IPS-NIHi11 (cell line): ENCODE data around the gene SGCA.
A peak's percentile ranks its signal among the peaks of the same experiment; 100 is the strongest.

ENCODE experiments used
- DNase-seq: peaks from one replicate; pipeline ENCODE4 v3.0.0; 2012; ENCODE audit warnings: mixed read lengths, low spot score

The SGCA gene

DNA sequence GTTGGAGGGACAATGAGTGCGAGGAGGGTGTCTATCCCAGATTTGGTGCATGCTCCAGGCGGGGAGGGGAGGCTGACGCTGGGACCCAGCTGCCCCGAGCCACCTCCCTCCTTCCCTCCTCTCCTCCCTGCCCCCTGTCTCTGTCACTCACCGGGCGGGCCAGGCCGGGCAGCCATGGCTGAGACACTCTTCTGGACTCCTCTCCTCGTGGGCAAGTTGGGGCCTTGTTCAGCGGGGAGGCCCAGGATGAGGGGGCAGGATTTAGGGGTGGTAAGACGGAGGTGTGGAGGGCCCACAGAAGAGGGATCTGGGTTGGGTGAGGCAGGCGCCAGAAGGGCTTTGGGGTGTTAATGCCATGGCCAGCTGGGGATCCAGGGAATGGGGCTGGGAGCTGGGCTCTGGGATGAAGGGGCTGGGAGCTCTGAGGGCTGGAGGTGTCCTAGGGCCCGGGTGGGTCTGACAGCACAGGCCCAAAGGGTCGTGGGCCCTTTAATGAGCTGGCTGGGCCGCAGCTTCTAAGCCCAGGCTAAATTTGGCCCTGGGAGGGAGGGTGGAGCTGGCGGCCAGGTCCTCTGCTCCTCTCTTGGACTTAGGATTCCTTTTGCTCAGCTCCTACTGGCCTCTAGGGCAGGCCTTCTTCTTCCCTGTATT lies at the start of gene SGCA:
TSS of gene SGCA (plus strand) at position 139 of the 651 bp plus-strand sequence. CDS start at position 175, 36 bp downstream.
- no peak for DNase-seq

DNA sequence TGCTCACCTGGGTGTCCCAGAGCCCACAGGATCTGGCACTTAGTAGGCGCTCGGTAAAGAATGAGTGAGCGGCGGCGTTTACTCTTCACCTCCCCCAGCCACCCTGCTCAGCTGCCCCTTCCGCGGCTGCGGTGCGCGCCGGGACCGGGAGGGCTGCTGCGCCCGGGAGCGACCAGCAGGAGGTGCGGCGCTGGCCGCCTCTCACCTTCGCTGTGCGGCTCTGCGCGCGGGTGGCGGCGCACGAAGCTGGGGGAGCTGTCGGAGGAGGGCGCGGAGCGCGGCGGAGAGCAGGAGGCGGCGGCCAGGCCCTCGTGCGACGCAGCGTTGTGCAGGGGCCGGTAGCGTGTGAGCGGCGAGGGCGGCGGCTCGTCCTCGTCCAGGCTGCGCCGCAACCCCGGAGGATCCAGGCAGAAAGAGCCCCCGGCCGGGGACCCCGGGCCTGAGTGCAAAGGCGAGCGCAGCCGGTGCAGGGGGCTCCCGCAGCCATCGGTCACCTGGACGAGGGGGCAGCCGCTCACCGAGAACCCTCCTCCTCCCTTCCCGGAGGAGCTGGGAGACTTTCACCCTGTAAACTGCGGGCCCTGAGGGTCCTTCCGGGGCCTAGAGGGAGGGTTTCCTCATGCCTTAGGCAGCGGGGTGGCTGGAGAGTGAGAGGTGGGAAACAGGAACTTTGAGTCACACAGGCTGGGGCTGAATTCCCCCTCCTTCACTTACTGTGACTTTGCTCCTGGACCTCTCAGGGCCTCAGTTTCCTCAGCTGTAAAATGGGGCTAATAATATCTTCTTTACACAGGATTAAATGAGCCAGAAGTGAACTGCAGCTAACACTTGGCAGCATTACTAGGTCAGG lies 48.4 kb upstream of the SGCA start:
- peak; percentile 83 for DNase-seq

DNA sequence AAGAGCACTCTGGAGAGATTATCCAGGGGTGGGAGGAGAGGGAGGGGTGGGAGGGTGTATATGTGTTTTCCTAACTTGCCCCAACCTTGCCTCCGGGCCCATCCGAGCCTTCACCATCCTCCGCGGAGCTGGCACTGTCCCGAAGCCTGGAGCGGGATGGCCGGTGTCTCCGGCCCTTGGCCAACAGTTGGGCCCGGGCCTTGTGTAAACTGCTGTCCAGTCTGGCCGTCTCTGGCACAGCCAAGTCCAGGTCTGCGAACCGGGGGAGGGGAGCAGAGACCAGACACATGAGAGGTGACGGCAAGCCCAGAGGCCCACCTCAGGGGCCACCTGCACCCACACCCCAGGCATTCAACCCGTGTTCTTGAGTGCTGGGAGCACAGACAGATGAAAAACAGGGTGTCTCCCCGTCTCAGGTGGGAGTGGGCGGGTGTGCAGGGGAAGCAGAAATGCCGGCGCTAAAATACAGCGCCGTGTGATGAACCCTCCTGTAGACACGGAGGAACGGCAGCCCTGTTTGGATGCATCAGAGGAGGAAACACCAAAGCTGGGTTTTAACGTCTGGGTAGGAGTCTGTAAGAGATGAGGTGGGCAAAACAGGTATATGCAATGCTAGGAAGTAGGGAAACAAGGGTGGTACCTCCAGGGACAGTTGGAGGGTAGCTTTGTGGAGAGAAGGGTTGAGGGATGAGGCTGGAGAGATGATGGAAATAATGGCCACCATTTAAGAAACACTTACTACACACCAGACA lies 47.6 kb upstream of the SGCA start:
- DNase-seq, result no peak

DNA sequence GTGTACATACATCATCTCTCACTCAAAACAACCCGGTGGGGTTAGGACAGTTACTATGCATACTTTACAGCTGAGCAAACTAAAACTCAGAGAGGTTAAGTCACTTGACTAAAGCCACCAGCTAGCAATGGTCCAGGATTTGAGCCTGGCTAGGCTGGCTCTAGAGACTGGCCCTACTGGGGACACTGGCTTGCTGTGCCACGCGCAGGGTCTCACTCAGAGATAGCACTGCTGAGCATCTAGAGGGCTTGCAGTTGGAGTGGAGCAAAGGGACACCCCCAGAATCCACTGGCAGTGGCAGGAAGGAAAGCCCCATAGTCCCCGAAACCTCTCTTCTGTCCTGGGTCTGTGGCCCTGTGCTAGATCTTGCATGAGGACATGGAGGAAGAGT lies 47.0 kb upstream of the SGCA start:
- no peak for DNase-seq

DNA sequence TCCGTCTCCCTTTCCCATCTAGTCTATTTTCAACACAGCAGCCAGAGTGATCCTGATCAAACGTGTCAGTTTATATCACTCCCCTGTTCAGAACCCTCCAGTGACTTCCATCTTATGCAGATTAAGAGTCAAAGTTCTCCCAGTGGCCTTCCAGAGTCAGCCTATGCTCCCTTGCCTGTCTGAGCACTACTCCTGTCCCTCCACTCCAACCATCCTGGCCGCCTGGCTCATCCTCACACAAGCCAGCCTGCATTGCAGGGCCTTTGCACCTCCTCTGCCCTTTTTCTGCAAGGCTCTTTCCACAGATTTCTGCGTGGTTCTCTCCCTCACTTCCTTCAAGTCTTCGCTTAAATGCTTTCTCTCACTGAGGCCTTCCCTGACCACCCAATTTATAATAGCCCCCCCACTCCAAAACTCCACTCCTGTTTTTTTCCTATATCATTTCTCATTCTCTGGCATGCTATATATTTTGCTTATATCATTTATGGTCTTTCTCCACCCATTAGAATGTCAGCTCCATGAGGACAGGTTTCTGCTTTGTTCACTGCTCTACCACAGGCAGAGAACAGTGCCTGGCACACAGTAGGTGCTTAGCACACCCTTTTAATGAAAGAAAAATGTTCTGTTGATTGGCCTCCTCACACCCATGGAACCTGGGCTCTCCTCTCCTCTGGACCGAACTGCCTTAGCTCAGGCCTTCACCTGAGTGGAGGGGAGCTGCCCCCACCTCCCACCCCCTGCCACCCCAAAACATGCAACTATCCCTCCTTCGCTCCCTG lies 45.1 kb upstream of the SGCA start:
- DNase-seq, result no peak

DNA sequence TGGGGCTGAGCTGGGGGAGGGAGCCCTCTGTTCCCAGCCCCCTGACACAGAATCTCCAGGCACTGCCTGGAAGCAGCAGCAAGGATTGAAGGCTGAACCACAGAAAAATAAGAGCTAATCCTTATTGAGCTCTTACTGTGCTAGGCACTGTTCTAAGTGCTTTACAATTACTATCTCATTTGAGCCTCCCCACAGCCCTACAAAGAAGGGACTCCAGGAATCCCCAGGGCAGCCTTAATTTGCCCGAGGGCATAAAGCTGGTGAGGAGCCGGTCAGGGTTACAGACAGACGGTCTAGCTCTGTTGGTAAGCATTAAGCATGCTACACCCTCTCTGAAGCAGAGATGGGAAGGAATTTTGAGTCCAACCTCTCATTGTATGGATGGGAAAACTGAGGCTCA lies 42.9 kb upstream of the SGCA start:
- no peak for DNase-seq

DNA sequence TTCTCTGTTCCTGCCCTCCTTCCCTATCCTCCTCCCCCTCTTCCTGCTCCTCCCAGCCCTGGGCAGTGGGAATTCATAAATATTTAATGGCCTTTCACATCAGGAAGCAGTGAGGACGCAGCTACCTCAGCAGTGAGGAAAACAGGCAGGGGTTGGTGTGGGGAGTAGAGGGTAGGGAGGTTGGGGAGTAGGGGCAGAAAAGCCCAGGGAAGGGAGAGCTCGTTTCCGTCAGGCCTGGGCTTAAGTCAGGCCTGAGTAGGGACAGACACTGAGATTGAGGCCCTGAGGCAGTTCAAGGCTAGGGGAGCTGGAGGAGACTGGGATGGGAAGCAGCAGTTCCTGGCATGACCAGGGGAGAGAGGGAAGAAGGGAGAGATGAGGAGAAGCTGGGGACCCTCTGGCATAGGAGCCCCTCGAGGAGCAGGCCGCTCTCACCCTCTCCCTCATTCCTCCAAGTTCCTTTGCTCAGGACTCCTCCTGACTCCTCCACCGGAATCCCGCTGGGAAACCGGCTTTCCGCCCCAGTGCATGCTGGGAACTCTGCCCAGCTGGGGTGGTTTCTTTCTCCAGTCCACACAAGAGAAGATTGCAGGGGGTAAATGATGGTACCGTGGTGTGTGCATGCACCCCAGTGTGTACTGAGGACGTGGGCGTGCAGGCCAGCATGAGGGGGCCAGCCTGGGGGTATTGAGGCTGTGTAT lies 42.0 kb upstream of the SGCA start:
- DNase-seq, result peak; percentile 58

DNA sequence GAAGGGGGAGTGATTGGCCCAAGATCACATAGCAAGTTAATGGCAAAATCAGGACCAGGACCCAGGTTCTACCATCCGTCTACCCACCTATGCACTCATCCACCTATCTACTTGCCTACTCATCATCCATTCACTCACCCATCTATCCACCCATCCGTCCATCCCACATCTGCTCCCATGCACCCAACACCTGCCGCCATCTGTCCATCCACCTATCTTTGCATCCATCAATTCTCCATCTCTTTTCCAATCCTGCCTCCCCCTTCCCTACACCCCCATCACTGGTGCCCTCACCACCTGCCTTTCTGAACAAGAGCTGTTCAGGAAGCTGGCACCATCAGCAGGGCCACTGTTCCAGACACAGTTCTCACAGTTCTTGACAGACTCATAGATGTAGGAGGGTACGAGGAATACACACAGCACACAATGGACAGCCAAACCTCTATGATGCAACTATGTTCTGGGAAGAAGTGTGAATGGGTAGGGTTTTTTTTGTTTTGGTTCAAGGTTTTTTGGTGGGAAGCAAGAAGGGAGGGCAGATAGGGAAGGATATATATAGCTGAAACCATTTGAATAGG lies 40.3 kb upstream of the SGCA start:
- DNase-seq, result no peak

DNA sequence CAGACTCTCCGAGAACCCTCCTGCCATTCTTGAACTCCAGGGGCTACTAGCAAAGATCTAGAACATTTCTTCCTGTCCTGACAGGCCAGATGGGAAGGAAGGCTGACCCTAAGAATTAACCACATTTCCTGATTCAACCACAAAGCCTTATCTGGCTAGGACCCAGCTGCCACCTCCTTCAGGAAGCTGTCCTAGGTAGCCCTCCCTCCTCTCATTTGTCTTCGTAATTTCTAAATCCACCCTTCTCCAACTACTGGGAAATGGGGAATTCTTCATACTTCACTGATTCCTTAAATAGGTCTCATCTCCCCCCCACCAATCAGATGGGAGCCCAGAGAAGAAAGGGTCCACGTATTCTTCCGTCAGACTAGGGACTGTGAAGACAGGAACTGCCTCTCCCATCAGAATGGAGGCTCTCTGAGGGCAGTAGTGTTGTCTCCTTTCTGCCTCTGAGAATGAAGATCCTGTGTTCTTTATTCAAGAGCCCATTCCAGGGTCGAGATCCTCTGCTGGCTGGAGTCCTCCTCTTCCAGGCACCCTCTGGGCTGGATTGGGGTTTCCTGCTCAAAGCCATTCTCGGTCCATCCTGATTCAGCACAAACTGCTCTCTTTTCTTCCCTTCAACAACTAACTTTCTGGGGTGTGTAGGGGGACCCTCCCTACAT lies 38.0 kb upstream of the SGCA start:
- DNase-seq, result no peak

DNA sequence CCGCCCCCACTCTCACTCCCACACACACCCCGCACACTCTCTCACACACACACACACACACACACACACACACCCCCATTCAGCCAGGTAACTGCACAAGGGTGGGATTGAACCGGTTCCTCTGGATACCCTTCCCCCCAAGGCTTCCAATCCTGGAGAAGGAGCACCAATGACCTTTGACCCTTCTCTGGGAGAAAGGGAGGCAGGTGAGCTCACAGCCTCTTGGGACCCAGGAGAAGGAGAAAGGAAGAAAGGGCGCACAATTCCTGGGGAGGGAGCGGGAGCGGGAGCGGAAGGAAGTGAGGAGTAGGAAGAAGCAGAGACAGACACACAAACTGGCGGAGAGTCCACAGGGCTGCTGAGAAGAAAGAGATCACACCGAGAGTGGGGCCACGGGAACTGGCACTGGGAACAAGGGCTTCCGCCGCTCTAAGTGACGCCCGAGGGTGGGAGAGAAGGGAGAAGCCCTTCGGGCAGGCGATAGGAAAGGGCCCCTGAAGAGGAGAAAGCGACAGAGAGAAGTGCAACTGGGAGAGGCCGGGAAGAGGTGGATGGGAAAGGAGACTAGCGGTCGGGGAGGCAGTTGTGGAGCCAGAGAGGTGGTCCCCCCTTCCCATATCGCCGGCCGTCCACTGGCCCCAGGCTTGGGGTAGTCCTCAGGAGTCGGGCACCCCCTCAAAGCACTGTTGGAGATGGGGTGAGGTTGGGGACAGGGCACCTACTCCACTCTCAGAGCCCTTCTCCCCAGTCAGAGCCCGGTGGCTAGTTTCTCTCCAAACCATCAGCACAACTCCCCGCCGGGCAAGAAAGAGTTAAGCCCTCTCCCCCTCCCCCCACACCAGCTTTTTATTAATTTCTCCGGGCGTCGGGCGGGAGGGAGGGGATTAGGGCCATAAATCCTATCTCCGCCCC lies 37.1 kb upstream of the SGCA start:
- DNase-seq, result peak; percentile 63

DNA sequence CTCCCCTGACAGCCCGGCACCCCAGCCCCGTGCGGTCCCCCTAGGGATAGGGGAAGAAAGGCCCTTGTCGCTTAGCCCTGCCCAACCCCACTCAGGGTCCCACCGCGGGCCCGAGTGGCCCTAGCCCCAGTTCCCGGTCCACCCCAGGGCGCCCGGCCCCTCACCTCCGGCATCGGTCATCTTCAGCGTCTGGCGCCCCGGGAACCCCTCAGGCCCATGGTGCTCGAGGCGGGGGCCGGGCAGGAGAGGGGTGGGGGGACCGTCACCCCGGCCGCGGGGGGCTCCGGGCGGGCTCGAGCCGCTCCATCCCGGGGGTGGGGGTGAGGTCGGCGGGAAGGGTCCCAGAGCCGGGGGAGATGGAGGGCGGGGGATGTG lies 36.5 kb upstream of the SGCA start:
- DNase-seq, result peak; percentile 70

DNA sequence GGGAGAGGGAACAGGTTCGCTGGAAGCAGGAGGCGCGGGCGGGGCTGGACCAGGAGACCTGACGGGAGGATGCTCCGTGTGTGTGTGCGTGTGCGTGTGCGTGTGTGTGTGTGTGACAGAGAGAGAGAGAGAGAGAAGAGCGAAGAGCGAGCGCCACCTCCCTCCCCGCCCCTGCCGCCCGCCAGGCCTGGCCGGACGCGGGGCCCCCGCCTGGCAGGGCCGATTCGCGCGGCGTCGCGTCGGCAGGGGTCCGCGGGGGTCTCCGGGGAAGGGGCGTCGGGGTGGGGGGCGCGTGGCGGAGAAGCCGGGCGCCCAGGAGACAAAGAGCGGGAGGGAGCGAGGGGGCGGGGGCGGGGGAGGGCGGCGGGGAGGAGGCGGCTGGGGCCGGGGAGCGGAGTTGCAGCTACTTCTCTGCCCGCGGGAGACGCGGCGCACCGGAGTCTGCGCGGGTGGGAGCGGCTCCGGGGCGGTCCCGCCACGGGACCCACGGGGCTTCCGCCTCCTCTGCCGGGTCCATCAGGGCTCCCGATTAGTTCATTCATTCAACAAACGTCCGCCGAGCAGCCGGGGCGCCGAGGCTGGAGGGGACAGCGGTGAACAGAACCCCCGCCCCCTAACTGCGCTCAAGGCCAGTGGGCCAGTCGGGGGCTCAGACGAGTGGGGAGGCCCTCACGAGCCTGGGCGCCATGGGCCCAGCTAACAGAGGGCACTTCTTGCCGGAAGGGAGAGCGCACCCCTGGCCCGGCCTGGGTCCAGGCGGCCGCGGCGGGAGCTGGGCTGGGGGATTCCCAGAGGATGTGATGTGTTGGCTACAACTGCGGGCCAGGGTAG lies 35.9 kb upstream of the SGCA start, which contains the start of gene SAMD14:
TSS of gene SAMD14 (minus strand) at position 433 of the 831 bp plus-strand sequence. CDS start 5,201 bp downstream, outside the sequence.
- DNase-seq, result peak; percentile 70

DNA sequence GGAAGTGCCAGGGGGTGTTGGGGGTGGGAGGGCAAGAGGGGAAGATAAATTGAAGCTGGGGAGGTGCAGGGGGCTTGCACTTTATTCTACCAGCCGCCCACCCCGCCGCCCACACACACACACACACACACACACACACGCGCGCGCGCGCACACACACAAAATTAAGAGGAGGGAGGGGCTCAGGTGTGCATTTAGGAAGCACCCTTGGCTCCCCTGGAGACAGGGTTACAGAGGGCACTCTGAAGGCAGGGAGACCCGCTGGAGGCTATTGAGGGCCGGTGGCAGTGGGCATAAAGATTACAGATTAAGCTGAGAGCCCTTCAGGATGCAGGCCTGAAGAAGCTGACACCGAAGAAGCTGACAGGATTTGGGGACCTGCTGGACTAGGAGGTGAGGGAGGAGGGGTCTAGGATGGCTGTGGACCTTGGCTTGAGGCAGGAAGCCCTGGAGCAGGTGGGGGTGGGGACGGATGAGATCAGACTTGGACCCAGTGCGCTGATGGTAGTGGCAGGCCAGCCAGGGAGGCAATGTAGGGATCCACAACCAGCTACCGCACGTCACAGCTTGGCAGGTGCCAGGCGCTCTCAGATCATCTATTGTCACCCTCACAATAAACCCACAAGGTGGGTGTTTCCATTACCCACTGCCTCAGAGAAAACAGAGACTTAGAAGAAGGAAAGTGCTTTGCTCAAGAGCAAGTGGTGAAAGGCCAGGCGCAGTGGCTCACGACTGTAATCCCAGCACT lies 35.1 kb upstream of the SGCA start:
- DNase-seq, result peak; percentile 56

DNA sequence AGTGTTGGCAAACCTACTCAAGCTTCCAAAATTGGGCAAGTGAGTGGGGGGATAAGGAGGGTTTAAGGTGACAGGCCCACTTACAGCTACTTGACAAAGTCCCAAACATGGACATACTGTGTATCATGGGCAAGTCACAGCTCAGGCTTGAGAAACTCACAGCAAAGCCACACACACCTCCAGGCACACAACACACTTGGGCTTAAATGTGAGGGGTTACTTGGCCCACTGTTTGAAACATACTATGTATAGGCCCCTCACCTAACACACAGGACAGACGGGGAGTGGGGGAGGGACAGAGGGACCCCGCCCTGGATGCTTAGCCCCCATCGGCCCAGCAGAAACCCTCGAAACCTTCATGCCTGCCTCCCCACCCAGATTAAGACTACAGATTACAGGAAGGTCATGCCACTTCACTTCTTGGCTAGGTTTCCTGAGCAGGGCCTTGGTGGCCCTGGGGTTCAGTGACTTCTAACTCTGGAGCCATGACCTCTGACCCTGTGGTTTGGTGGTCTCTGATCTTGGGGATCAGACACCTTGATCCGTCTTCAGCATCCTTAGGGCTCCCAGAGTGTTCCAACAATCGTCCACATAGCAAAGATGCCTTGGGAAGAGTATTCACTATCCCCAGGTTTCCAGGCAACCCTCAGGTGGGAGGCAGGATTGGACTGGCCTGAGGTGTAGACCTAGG lies 33.6 kb upstream of the SGCA start:
- DNase-seq, result no peak

DNA sequence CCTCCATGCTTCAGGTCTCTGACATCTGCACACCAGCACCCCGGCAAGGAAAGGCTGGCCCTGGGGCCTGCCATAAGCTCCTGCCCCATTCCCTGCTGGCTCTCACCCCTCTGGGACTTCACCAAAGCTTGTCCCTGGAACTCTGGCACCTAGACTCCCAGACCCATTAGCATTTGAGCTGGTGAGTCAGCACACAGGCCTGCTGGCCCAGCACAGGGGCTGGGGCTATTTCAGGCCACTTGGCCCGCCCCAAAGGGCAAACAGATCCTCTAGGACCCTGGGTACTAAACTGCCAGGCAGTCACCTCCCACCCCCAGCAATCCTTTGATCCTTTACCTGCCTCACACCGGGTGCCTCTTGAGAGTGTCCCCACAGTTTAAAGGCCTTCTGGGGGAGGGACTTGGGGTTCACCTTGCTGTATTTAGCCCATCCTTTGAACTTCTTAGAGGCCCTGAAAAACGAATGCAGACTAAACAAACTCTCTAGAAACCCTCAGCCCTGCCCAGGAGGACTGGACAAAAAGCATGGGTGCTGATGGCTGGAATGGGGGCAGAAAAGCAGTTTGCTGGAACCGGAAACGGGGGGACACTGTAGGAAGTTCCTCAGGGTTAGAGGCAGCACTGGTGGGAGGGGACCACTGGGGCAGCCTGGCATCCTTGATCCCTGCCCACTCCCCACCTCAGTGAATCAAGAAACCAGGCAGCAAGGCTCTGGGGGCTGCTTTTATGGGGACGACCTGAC lies 32.6 kb upstream of the SGCA start:
- DNase-seq, result no peak

DNA sequence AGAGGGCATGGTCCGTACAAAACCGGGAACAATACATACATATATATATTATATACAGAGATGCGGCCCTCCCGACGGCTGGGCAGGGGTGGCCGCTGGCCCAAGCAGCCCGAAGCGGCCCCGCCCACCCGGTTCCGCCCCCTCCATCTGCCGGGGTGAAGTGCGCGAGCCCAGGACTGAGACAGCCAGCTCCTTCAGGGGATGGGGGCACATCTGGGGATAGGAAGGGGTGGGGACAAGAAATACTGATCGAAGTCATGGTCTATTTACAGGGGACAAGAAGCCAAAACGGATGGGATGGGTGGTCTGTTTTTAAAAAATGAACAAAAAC lies 32.1 kb upstream of the SGCA start:
- DNase-seq, result peak; percentile 64
